ENCODE measurements around the gene FOXP4.

Gene FOXP4

GRCh38 chr6:41586252-41587007 is 40.2 kb downstream of the FOXP4 start:
- DNase-seq: no peak

GRCh38 chr6:41587131-41587879 is 41.1 kb downstream of the FOXP4 start:
- no peak for DNase-seq

- peak; percentile 58 for DNase-seq
These were observed 41.9 kb downstream of the FOXP4 start for GRCh38 chr6:41588111-41588510.

- DNase-seq: no peak
These were observed 43.0 kb downstream of the FOXP4 start for GRCh38 chr6:41589223-41589622.

GRCh38 chr6:41589636-41590622 is 43.7 kb downstream of the FOXP4 start:
- DNase-seq: no peak

- DNase-seq: no peak
These were observed 44.9 kb downstream of the FOXP4 start for GRCh38 chr6:41591122-41591521.

- DNase-seq: peak; percentile 47
These were observed 45.8 kb downstream of the FOXP4 start for GRCh38 chr6:41591859-41592502.

- DNase-seq: no peak
These were observed 47.2 kb downstream of the FOXP4 start for GRCh38 chr6:41593406-41593805.

GRCh38 chr6:41593839-41594238 is 47.7 kb downstream of the FOXP4 start:
- DNase-seq: no peak

GRCh38 chr6:41594326-41594725 is 48.1 kb downstream of the FOXP4 start:
- DNase-seq: no peak

GRCh38 chr6:41594766-41595165 is 48.6 kb downstream of the FOXP4 start:
- DNase-seq: no peak

- DNase-seq: no peak
These were observed 49.0 kb downstream of the FOXP4 start for GRCh38 chr6:41595166-41595565.

GRCh38 chr6:41596096-41596685 is 50.0 kb downstream of the FOXP4 start:
- no peak for DNase-seq

GRCh38 chr6:41596807-41597206 is 50.6 kb downstream of the FOXP4 start:
- DNase-seq: no peak

- DNase-seq: no peak
These were observed 51.2 kb downstream of the FOXP4 start for GRCh38 chr6:41597246-41598000.

- DNase-seq: no peak
These were observed 52.5 kb downstream of the FOXP4 start for GRCh38 chr6:41598670-41599014.

- peak; percentile 48 for DNase-seq
These were observed 53.1 kb downstream of the FOXP4 start for GRCh38 chr6:41599015-41599851.

- no peak for DNase-seq
These were observed 53.8 kb downstream of the FOXP4 start for GRCh38 chr6:41599852-41600445.

- no peak for DNase-seq
These were observed 54.5 kb downstream of the FOXP4 start for GRCh38 chr6:41600499-41601247.

- no peak for DNase-seq
These were observed 55.0 kb downstream of the FOXP4 start for GRCh38 chr6:41601248-41601549.

All from COR-L47 (cell line).